OCI-LY1 (cell line): ENCODE data around the gene ATP5PO.

Experiments used
- CTCF ChIP-seq: fragments of 200-600 bp; sonication (generic), shearing (Covaris generic); IDR thresholded peaks from 2 replicates; pipeline ENCODE4 v1.5.1; 2017; ENCODE audit warnings: mild to moderate bottlenecking, antibody characterized with exemption, low read length, moderate library complexity, mixed read lengths
- EZH2 ChIP-seq: fragments of 200-600 bp; sonication (generic), shearing (Covaris generic); IDR thresholded peaks from 2 replicates; pipeline ENCODE4 v1.8.0; 2017; ENCODE audit warnings: borderline replicate concordance, mixed run types, mild to moderate bottlenecking, antibody characterized with exemption, low read length, moderate library complexity, mixed read lengths

DNA sequence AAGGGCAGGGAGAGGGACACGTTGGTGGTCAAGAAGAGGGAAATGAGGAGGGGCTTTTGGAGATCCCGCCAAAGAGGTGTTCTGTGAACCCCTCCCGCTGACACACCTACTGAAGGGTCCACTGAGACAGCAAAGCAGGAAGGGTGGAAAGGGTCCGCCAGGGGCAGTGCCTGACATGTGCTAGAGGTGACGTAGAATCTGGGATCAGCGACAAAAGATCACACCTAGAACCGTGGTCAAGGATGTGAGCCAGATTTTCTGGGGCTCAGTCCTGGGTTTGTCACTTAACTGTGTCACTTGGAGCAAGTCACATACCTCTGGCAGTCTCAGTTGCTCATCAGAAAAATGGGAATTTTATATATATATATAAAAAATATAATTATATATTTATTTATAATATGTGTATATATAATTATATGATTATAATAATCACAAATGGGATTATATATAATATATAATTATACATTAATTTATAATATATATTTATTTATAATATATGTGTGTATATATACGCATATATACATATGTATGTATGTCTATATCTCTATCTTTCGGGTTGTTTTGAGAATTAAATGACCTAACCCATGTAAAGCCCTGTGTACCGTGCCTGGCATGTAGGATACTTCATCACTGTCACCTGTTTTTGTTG is 35.0 kb upstream of the ATP5PO start:
- TF ChIP-seq CTCF (no peak), EZH2 (no peak)
